NCI-H187 treated with DMSO at 0.1 percent for 48 hours (cell line): ENCODE results near the gene PCBP3.
"Not testable (repeated sequence)": the region's sequence is repeated elsewhere in the genome, so short reads cannot be mapped to it uniquely, and the experiment has no call there.

Experiments
- DNase-seq: peaks from one replicate; lab custom pipeline; 2025; lab: John Stamatoyannopoulos, UW

The PCBP3 gene

GRCh38 chr21:45893740-45894449 lies 250.4 kb downstream of the PCBP3 start:
- no peak for DNase-seq

DNA sequence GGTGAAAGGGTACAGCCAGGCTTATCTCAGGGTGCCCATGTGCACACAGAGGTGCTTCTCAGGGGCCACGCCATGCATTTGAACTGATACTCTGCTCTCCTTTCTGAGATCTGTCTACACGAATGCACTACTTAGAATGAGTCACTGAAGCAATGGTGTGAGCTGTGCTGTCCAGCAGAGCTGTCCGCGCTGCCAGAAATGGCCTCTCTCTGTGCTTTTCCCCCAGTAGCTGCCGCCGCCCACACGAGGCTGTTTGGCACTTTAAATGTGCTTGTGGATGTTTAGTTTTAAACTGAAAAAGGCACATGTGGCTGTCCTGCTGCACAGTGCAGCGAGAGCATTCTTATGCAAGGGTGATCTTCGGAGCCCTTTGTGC lies 250.9 kb downstream of the PCBP3 start:
- no peak for DNase-seq

DNA sequence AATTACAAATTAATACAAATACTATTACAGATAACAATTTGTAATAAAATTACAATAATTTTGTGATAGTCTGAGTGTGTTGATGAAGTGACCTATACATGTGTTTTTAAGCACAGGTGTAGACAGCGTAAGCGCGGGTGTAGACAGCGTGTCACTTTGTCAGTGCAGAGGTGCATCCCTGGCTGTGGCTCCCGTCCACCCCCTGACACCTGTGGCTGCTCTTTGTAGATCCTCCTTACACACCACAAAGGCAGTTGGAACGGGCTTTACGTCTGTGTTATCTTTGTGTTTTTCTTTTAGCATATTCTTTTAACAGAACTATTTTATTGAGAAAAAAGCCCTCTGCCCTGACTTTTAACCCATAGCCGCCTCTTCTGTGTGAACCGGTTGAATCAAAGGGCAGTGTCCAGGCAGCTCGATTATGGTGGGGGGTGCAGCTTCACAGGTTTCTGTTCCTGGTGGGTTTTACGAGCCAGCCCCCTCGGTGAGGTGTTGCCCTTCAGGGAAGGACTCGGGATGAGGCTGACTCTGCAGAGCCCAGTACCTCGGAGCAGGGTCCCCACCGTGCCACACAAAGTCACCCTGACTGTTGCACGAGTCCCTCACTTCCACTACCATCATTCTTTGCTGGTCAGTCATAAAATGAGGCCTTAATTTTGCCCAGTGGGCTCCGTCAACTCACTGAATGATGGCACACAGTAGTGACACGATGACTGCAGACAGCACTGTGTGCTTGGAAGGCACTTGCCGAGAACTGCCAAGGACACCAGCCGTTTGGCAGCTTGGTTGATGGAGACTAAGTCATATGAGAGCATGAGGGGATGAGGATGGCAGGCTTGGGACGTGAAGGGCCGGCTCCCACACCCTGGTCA lies 251.6 kb downstream of the PCBP3 start:
- DNase-seq, result no peak

DNA sequence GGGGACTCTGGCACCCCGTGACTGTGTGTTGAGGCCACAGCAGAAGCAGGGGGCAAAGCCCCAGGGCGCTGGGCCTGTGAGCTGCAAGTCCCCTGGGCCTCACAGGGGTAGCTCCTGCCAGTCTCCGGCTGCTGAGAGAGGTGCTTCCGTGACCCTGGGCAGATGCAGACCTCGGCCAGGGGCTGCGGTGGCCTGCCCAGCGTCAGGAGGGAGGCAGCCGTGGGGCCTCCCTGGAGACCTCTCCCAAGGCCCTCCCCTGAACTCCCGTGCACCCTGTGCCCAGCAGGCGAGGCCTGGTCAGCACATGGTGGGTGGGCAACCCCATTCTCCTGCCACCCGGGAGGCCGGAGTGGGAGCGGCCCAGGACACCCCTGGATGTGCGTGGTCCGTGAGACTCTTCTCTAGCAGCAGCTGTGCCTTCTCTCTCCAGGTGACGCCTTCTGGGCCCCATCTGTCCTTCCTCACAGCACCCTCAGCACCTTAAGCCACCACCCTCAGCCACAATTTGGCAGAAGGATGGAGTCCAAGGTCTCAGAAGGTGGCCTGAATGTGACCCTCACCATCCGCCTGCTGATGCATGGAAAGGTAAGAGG lies 252.3 kb downstream of the PCBP3 start:
- DNase-seq, result no peak

- not testable (repeated sequence) for DNase-seq
These were observed 252.9 kb downstream of the PCBP3 start for GRCh38 chr21:45896431-45896830.

DNA sequence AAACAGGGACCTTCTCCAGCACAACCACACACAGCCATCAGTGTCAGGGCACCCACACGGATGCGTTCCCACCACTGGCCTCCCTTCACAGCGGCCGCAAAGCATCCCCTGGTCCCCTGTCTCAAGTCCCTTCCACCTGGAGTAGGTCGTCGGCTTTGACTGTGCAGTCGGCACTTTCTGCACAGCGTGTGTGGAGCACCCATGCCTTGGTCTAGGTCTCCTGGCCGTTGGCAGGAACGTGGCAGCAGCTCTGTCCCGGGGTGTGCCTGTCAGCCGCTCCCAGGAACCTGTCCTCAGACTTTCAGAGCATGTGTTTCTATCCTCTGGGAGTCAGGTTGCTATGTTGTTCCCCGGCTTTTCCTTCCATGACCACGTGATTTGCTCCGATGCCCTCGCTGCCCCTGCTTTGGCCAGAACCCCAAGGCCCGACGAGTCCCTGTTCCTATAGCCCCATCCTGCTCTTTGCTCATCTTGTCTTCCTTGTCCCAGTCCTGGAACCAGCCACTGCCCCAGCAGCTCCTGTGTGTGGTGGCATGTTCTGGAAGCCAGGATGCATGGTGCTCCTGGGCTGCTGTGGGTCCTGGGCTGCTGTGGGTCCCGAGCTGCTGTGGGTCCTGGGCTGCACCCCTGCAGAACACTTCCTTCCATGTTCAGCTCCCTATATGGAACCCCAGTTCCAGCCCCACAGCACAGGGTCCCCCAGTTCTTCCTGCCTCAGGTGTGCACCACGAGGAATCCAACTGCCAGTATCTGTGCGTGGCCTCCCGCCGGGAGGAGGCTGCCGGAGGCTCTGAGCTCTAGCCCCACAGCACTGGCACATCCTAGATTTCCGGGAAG lies 253.9 kb downstream of the PCBP3 start:
- no peak for DNase-seq

DNA sequence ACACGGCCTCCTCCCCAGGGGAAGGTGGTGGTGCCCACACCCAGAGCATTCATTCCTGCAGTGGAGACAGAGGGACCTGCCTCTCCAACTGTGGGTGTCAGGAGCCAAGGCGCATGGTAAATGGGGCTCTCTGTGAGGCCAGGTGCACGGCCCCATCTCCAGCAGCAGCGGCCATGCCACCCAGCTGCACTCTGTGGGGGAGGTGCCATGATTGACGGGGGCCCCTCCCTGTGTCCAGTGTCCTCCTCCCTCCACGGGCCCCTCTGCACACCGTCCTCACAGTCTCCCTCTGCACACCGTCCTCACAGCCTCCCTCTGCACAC lies 254.5 kb downstream of the PCBP3 start:
- DNase-seq, result no peak

GRCh38 chr21:45898781-45899180 lies 255.3 kb downstream of the PCBP3 start:
- DNase-seq, result no peak

- no peak for DNase-seq
These were observed 255.9 kb downstream of the PCBP3 start for GRCh38 chr21:45899317-45900033.

DNA sequence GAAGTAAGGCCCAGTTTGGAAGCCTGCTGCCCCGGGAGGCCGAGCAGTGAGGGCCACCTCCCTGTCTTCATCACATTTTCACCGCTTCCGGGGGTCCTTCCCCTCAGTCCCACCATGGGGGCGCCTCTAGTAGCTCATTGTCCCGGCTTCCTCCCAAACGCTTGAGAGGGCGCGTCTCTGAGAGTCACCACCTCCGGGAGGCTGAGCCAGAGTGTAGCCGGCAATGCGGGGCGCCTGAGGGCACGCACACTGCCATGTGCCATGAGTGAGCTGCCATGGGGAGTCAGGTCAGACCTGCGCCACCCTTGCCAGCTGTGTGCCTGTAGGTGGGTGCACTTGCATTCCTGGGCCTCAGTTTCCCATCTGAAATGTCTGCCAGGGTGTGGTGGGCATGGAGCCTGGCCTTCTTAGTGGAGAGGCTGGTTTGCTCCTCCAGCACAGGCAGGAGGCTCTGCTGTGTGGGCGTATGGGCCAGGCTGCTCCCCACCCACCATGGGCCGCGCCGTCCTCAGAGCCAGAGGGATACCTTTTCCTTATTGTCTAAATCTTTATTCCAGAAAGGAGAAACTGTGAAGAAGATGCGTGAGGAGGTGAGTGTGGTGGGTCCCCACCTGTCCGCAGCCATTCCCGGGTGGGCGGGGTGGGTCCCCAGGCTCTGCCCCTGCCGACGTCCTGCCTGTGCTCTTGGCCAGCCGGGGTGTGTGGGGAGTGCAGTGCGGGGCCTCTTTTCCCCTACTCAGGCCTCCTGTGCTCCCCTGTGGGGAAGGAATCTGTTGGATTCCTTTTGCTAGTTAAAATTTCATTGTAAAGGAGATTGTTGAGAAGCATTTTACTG lies 256.7 kb downstream of the PCBP3 start:
- no peak for DNase-seq

GRCh38 chr21:45901061-45901690 lies 257.7 kb downstream of the PCBP3 start:
- DNase-seq, result no peak

- no peak for DNase-seq
These were observed 258.9 kb downstream of the PCBP3 start for GRCh38 chr21:45902292-45902995.

GRCh38 chr21:45905196-45905595 lies 261.7 kb downstream of the PCBP3 start:
- DNase-seq, result no peak

DNA sequence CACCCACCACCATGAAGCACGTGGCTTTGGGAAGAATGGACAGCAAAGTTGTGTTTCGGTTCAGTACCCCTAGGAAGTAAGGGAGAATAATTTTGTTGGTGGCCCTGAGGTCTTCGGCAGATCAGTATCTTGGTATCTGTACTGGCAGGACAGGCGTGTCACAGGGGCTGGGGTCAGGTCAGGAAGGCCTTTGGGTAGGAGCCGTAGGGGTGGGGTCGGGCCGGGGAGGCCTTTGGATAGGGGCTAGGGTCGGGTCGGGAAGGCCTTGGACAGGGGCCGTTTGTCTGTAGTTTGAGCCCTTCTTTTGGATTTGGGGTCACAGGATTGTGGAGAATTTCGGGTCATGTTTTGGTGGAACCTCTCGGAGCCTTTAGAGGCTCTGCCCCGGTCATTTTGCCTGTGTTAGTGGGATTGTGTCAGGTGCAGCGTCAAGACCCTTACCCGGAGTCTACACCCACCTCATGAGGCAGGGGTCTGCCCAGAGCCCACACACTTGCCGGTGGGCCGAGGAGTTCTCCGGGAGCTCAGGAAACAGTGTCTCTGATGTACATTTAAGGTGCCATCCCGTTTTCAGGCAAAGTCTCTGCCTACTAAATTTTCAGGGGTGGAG lies 262.8 kb downstream of the PCBP3 start:
- no peak for DNase-seq

DNA sequence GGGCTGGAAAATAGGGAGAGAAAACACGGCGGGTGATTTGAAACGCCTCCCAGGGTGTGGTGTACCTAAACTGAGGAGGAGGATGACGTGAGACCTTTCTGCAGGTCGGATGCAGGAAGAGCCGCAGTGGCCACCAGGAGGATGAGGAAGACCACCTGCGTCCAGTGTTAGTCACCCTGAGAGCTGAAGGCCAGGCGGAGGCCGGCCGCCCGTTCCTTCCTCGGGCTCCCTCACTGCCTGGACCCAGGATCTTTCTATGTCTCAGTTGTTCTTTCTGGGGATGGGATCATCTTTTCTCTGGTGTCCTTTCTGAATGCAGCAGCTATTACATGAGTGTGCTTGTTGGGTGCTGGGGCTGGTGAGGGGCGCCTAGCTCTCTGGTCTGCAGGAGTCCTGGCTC lies 263.3 kb downstream of the PCBP3 start:
- no peak for DNase-seq

DNA sequence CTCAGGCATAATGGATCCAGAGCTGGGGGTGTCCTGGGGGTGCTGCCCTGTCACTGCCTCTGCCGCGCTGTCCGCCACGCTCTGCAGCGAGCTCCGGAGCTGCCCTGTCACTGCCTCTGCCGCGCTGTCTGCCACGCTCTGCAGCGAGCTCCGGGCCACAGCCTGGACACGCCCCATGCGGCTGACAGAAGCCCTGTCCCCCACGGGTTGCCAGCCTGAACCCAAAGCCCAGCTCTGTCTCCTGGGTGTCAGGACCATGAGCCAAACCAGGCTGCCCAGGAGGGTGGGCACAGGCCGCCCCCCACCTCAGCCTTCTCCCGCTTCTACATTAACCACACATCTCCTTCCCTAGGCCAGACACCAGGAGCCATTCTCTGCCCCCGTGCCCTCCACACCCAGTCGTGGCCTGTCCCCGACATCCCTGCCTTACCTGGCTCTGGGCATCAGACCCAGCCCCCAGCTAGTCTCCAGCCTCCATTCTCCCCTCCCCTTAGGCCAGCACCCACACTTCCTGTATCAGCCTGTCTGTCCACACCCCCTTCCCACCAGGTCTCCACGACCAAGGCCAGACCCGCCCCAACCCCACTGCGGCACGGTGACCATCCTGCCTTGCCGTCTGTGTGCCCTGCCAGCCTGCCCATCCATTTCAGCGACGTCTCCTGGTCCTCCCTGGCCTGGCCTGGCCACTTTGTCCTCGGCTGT lies 265.2 kb downstream of the PCBP3 start:
- no peak for DNase-seq

DNA sequence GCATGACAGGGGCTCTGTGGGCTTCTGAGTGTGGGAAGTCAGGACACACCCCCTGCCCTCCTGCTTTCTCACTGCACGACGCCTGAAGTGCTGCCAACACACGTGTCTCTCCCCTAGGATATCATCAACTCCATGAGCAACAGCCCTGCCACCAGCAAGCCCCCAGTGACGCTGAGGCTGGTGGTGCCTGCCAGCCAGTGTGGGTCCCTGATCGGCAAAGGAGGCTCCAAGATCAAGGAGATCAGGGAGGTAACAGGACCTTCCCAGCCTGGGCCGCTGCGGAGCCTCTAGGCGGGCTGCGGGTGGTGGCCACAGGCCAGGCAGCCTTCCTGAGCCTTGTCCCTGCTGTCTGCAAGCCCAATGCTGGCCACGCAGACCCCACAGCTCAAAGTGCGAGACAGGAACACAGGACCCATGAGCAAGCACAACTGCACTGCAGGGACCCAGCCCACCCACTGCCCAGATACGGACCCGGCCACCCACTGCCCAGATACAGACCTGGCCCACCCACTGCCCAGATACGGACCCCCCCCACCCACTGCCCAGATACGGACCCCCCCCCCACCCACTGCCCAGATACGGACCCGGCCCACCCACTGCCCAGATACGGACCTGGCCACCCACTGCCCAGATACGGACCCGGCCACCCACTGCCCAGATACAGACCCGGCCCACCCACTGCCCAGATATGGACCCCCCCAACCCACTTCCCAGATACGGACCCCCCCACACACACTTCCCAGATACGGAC lies 265.9 kb downstream of the PCBP3 start:
- no peak for DNase-seq

- DNase-seq, result no peak
These were observed 266.6 kb downstream of the PCBP3 start for GRCh38 chr21:45910155-45910547.
